SU-DHL-6 (cell line): ENCODE measurements around the gene TAS2R38.

ENCODE experiments used
- EZH2phosphoT487 ChIP-seq: fragments of 200-600 bp; sonication (generic), shearing (Covaris generic); conservative IDR thresholded peaks from 2 replicates; pipeline ENCODE4 v1.6.1; 2018; ENCODE audit warnings: mild to moderate bottlenecking, antibody characterized with exemption, low read length, moderate library complexity, mixed read lengths
- TF ChIP-seq, protein P1 (sequence below): fragments of 200-600 bp; sonication (generic); IDR thresholded peaks from one replicate; pipeline ENCODE4 v1.5.1; 2017; ENCODE audit warnings: antibody characterized with exemption, mild to moderate bottlenecking, low read length, moderate library complexity; ENCODE audit not compliant: insufficient read depth, poor library complexity, severe bottlenecking

DNA sequence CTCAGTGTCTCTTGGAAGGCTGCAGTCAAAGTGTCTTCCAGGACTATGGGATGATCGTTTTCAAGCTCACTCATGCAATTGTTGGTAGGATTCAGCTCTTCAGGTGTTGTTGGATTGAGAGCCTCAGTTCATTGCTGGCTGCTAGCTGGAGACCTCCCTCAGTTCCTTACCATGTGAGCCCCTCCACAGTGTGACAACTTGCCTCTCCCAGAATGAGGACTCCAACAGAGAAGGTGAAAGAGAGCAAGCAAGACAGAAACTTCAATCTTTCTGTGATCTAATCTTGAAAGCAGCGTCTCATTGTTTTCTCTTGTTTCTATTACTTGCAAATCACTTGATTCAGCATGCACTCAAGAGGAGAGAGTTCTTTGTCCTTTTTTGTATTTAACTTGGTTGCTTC, 44.6 kb upstream of the TAS2R38 start:
- TF ChIP-seq, protein P1, sequence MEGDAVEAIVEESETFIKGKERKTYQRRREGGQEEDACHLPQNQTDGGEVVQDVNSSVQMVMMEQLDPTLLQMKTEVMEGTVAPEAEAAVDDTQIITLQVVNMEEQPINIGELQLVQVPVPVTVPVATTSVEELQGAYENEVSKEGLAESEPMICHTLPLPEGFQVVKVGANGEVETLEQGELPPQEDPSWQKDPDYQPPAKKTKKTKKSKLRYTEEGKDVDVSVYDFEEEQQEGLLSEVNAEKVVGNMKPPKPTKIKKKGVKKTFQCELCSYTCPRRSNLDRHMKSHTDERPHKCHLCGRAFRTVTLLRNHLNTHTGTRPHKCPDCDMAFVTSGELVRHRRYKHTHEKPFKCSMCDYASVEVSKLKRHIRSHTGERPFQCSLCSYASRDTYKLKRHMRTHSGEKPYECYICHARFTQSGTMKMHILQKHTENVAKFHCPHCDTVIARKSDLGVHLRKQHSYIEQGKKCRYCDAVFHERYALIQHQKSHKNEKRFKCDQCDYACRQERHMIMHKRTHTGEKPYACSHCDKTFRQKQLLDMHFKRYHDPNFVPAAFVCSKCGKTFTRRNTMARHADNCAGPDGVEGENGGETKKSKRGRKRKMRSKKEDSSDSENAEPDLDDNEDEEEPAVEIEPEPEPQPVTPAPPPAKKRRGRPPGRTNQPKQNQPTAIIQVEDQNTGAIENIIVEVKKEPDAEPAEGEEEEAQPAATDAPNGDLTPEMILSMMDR: no peak
- no peak for TF ChIP-seq EZH2phosphoT487
